DMS79 (cell line): ENCODE data around the gene DOCK2.
"Not testable (repeated sequence)": the region's sequence is repeated elsewhere in the genome, so short reads cannot be mapped to it uniquely, and the experiment has no call there.

Source experiments
- DNase-seq: peaks from one replicate; lab custom pipeline; 2025; lab: John Stamatoyannopoulos, UW

DOCK2 gene

DNA sequence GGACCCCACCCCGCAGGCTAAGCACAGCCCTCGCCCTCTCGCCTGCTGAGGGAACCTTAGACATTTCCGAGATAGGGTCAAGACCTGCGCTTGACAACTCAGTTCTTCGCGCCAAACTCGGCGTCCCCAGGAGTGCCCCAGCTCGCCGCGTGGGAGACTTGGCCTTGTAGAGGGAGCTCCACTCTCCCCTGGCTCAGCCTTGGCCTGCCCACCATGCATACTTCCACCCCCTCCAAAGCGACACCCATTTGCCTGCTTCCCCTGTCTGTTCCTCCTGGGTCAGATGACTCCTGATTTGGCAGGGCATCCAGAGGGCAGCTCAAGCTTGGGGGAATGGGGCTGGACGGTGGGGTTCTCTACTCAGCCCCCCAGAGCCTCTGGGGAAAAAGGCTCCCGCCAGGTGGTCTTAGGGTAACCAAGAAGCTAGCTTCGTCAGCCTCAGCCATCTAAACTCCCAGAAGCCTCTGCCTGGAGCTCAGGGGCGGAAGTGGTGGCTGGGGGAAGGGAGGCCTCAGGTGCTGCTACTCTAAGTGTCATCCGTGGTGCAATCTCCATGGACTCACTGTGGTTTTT lies 560 bp downstream of the DOCK2 start:
- no peak for DNase-seq

DNA sequence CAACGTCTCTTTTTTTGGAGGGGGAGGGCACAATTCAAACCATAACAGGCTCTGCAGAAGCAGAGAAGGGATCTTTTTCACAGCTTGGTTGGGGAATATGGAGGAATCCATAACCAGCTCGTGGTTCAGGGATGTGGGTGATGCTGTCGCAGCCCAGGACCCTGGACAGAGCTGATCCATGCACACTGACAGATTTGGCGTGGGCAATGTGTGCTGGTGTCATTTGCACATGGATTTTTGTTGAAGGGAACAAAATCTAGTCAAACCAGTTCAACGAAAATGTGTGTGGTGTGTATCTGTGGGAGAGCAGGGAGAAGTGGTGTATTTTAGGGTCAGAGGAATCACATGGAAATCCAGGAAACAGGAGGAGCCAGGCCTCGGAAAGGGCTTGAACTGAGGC lies 4.2 kb downstream of the DOCK2 start:
- no peak for DNase-seq

DNA sequence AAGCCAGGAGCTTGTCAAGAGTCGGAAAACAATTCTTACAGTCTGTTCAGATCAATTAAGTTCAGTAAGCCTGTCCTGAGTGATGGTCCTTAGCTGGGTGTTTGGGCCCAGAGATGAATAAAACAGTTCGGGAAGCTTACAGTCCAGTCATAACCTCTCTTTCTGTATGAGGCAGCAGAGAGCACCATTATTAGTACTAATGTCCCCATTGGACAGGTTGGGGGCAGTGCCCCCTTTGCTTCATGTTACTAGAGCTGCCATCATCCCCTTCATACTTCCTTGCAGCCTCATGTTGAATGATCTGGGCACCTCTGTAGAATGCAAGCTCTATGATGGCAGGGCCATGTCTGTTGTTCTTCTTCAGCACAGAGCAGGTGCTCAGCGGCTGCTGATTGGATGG lies 9.8 kb downstream of the DOCK2 start:
- DNase-seq: no peak

DNA sequence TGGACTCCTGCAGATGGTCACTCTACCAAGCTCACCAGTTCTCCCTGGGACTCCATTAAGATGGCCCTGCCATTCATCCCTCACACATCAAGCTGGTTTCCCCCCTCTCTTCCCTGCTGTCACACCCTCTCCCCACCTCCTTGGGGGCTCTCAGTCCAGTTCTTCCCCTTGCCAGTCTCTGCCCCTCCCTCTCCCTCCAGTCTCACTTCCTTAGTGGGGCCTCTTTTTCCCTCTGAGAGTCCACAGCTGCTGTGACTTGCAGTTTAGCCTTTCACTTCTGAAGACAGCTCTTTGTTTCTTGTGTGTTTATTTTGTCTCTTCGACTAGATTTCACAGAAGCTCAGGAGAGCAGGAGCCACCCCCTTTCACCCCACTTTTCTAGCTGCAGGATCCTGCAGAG lies 10.5 kb downstream of the DOCK2 start:
- no peak for DNase-seq

DNA sequence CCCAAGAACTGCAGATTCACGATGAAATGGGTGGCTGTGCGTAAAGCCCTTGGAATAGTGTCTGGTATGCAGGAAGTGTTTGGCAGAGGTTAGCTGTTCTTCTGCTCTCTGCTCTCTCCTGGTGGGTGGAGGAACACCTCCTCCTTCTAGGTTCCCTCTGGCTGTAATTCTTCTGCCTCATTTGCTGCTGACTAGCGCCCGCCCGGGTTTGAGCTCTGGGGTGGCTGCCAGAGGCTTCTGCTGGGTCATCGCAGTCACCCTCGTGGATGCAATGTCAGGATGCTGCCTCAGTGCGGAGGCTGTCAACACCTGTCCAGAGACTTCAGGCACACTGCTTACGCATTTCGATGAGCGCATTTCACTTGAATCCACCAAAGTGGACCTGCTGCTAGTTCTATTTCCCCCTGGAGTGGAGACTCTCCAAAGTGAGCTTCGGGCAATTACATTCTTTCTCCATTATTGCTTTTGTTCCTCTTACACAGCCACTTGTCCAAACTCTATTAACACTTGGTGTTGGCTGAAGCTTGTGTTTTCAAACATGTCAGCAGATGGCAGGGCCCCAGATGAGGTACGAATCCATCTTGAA lies 11.7 kb downstream of the DOCK2 start:
- peak; percentile 9 for DNase-seq

- DNase-seq: no peak
Observed at GRCh38 chr5:169649486-169649885, 12.4 kb downstream of the DOCK2 start.

- DNase-seq: no peak
Observed at GRCh38 chr5:169650701-169651331, 13.7 kb downstream of the DOCK2 start.

- no peak for DNase-seq
Observed at GRCh38 chr5:169651526-169651925, 14.5 kb downstream of the DOCK2 start.

DNA sequence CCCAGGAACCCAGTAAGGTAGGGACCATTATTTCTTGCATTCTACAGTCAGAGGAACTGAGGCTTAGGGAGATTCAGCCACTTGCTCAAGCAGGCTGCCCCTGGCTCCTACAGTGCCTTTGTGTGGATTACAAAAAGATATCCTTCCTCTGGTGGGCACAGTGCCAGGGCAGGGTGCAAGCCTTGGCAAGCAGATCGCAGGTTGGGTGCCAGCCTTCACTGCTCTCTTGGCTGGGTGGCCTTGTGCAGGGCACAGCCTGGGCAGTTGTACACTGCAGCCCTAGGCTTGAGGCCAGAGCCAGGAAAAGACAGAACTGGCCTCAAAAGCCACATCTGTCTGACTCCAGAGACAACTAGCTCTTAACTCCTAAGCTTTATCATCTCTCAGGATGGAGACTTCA lies 15.0 kb downstream of the DOCK2 start:
- no peak for DNase-seq

DNA sequence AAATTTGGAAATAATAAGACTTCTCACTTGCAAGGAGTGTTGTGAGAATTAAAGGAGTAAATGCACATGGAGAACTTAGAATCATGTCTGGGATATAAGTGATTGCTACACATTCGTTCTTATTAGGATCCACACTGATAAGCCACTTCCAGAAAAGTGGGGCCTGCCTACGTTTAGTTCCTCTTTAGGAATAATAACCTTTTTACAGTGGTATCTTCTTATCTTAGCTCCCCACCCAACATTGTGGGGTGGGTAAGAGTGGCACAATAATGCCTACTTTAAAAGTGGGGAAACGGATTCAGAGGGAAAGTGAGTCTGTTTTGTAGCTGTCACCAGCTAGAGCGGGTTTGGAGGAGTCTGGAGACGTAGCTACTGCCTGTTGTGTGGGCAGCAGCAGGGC lies 16.0 kb downstream of the DOCK2 start:
- no peak for DNase-seq

- no peak for DNase-seq
Observed at GRCh38 chr5:169655353-169655752, 18.3 kb downstream of the DOCK2 start.

- no peak for DNase-seq
Observed at GRCh38 chr5:169656125-169656901, 19.2 kb downstream of the DOCK2 start.

DNA sequence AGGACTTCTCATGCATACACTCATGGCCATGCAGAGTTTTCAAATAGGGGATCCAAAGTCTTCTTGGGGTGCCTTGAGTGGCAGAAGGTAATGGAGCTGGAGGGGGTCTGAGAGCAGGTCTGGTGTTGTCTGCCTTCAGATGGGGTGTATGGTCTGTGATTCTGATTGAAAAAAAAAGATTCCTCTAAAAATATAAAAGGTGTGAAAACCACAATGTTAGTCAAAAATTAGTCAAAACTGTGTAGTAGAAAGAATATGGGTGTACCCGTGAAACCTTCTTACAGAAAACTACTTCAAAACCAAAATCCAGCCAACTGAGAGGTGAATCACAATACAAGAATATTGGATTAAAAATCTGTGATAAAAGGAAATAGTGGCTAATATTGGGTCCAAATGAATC lies 20.1 kb downstream of the DOCK2 start:
- no peak for DNase-seq

DNA sequence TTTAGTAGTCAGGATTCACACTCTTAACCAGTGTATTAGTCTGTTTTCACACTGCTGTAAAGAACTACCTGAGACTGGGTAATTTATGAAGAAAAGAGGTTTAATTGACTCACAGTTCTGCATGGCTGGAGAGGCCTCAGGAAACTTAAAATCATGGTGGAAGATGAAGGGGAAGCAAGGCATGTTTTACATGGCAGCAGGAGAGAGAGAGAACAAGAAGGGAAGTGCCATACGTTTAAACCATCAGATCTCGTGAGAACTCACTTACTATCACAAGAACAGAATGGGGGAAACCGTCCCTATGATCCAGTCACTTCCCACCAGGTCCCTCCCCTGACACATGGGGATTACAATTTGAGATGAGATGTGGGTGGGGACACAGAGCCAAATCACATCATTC lies 25.4 kb downstream of the DOCK2 start:
- not testable (repeated sequence) for DNase-seq

- no peak for DNase-seq
Observed at GRCh38 chr5:169663537-169663936, 26.5 kb downstream of the DOCK2 start.

DNA sequence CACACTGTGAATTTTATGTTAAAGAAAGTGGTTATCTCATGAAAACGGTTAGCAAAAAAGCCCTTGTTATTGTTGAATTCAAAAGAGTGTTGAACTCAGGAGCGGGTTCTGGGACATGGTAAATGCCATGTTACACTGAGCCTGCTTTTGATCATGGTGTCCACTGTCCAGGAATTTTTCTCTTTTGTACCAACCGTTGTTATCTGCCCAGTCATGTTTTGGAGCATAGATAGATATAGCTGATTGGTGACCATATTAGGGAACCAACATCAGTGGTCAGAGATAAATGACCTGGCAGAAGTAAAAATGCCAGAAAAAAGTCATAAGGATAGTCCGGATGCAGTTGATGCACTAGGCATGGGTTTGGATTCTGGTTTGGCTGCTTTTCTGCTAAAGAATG lies 29.3 kb downstream of the DOCK2 start:
- no peak for DNase-seq

DNA sequence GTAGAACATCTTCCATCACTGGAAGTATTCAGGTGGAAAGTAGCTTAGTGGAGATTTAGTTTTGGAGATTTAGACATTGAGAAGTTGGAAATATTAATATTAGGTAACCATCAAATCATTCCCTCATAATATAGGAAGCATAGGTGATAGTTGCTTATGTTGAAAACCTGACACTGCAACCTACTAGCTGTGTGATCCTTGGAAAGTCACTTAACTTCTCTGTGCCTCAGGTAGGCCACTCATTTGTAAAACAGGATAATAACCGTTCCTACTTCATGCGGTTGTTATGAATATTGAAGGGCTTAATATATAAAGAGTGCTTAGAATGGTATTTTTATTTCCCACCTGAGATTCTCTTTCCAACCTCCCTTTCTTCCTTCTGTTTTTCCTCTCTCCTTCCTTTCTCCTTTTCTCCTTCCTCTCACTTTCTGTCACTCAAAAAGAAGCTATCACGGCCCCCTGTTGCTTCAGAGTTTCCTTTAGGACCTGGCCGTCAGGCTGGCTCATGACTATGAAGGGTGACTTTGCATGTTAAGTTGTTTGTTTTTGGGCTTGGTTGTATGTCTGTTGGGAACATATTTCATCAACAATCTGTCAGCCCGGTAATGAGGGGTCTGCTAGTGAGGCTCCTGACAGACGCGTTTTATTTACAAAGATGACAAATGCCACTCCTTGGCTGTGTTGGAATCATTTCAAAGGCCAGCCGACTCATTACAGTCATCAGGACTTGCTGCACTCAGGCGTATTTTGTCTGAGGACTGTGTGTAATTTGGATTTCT lies 31.0 kb downstream of the DOCK2 start:
- no peak for DNase-seq

GRCh38 chr5:169668732-169669131 lies 31.7 kb downstream of the DOCK2 start:
- DNase-seq: no peak

- DNase-seq: no peak
Observed at GRCh38 chr5:169670769-169671525, 33.9 kb downstream of the DOCK2 start.

DNA sequence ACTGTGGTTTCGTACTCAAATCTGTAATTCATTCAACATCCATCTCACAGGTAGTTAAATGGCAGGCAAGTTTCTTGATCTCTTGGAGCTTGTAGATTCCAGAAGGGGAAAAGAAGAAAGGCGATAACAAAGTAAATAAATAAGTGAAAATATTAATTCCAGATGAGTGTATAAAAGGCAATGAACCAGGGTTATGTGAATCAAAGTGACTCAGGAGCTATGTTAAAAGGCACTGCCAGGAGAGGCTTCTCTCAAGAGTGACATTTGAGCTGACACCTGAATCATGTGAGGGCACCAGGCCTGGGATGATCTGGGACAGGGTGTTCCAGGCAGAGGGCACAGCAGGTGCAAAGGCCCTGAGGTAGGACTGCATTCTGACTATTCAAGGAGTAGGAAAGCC lies 45.0 kb downstream of the DOCK2 start:
- no peak for DNase-seq

DNA sequence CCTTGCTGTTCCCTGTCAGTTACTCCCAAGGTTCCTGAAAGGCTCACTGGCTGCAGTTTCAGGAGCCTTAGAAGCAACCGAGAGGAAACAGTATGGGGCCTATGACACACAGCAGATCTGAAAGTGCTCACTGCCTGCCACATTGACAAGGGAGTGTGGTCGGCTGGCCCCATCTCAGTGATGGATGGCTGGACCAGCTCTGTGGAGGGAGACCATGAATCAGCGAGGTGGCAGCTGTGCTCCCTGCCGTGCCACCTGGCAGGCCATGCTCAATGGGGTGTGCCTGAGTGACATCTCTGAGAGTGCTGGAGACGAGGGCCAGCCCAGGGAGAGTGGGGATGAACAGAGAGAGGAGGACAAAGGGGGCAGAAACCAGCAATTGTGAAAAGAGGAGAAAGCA lies 49.1 kb downstream of the DOCK2 start:
- no peak for DNase-seq

GRCh38 chr5:169688106-169688505 lies 51.0 kb downstream of the DOCK2 start:
- DNase-seq: no peak
